MM.1S (cell line): ENCODE data around the gene NUMBL.

ENCODE experiments used
- DNase-seq: peaks from one replicate; pipeline ENCODE4 v3.0.0-alpha.2; 2015
- H2AFZ ChIP-seq: fragments of 300-600 bp; sonication (generic); 2 replicates; pipeline ENCODE4 v1.6.0; 2016; ENCODE audit warnings: antibody characterized with exemption, low read length
- H3F3A ChIP-seq: fragments of 300-600 bp; sonication (generic); 2 replicates; pipeline ENCODE4 v1.6.1; 2016; ENCODE audit warnings: mild to moderate bottlenecking, antibody characterized with exemption, low read length, moderate library complexity, mixed read lengths; ENCODE audit not compliant: insufficient read depth
- H3K27ac ChIP-seq: fragments of 300-600 bp; sonication (generic); 2 replicates; pipeline ENCODE4 v1.5.1; 2016; ENCODE audit warnings: mild to moderate bottlenecking, low read length
- H3K27me3 ChIP-seq: fragments of 300-600 bp; sonication (generic); replicated peaks from 2 replicates; pipeline ENCODE4 v1.6.0; 2016; ENCODE audit warnings: low read length; ENCODE audit not compliant: insufficient read depth
- H3K36me3 ChIP-seq: fragments of 300-600 bp; sonication (generic); replicated peaks from 2 replicates; pipeline ENCODE4 v1.6.1; 2016; ENCODE audit warnings: mild to moderate bottlenecking, low read length, mixed read lengths; ENCODE audit not compliant: insufficient read depth
- H3K4me1 ChIP-seq: fragments of 300-600 bp; sonication (generic); 2 replicates; pipeline ENCODE4 v1.6.1; 2016; ENCODE audit warnings: low read length, mixed read lengths
- H3K4me2 ChIP-seq: fragments of 300-600 bp; sonication (generic); 2 replicates; pipeline ENCODE4 v1.6.0; 2016; ENCODE audit warnings: low read depth, low read length
- H3K4me3 ChIP-seq: fragments of 300-600 bp; sonication (generic); 2 replicates; pipeline ENCODE4 v1.5.1; 2016; ENCODE audit warnings: low read length, mixed read lengths
- H3K79me2 ChIP-seq: fragments of 300-600 bp; sonication (generic); 2 replicates; pipeline ENCODE4 v1.6.1; 2016; ENCODE audit warnings: mixed run types, low read length, mixed read lengths
- H3K9ac ChIP-seq: fragments of 300-600 bp; sonication (generic); 2 replicates; pipeline ENCODE4 v1.6.1; 2016; ENCODE audit warnings: low read length, mixed read lengths
- H3K9me2 ChIP-seq: fragments of 300-600 bp; sonication (generic); replicated peaks from 2 replicates; pipeline ENCODE4 v1.6.1; 2016; ENCODE audit warnings: mild to moderate bottlenecking, low read length, mixed read lengths; ENCODE audit not compliant: insufficient read depth
- H3K9me3 ChIP-seq: fragments of 300-600 bp; sonication (generic); replicated peaks from 2 replicates; pipeline ENCODE4 v1.6.1; 2016; ENCODE audit warnings: mild to moderate bottlenecking, low read length, mixed read lengths; ENCODE audit not compliant: insufficient read depth
- H4K20me1 ChIP-seq: fragments of 300-600 bp; sonication (generic); 2 replicates; pipeline ENCODE4 v1.6.1; 2016; ENCODE audit warnings: mild to moderate bottlenecking, low read length, moderate library complexity, mixed read lengths; ENCODE audit not compliant: insufficient read depth
- CTCF ChIP-seq: fragments of 300-600 bp; sonication (generic); IDR thresholded peaks from 2 replicates; pipeline ENCODE4 v1.5.1; 2016; ENCODE audit warnings: antibody characterized with exemption, low read length, mixed read lengths
- EZH2 ChIP-seq: fragments of 300-600 bp; sonication (generic); optimal IDR thresholded peaks from 2 replicates; pipeline ENCODE3; 2017; ENCODE audit warnings: low read depth, mild to moderate bottlenecking, antibody characterized with exemption, low read length, mixed read lengths
- EZH2phosphoT487 ChIP-seq: fragments of 300-600 bp; sonication (generic); IDR thresholded peaks from 2 replicates; pipeline ENCODE4 v1.6.1; 2018; ENCODE audit warnings: antibody characterized with exemption, low read length

The NUMBL gene

GRCh38 chr19:40667602-40668001, 22.8 kb downstream of the NUMBL start:
- no peak for DNase-seq
- Histone ChIP-seq H3K4me2 (no peak overlapping the region), H3K4me3 (no peak overlapping the region), H3F3A (no peaks in the 10 kb centered on the region), H4K20me1 (no peaks in the 10 kb centered on the region), H3K9ac (no peak overlapping the region), H2AFZ (no peak overlapping the region), H3K9me3 (no peaks in the 10 kb centered on the region), H3K27ac (no peak overlapping the region), H3K4me1 (no peaks in the 10 kb centered on the region), H3K9me2 (no peaks in the 10 kb centered on the region), H3K36me3 (no peaks in the 10 kb centered on the region), H3K79me2 (no peaks in the 10 kb centered on the region), H3K27me3 (peaks cover 5% of the 10 kb centered on the region; the same call in 1 of the 2 replicates)
- TF ChIP-seq CTCF (no peak), EZH2 (no peak), EZH2phosphoT487 (no peak)

DNA sequence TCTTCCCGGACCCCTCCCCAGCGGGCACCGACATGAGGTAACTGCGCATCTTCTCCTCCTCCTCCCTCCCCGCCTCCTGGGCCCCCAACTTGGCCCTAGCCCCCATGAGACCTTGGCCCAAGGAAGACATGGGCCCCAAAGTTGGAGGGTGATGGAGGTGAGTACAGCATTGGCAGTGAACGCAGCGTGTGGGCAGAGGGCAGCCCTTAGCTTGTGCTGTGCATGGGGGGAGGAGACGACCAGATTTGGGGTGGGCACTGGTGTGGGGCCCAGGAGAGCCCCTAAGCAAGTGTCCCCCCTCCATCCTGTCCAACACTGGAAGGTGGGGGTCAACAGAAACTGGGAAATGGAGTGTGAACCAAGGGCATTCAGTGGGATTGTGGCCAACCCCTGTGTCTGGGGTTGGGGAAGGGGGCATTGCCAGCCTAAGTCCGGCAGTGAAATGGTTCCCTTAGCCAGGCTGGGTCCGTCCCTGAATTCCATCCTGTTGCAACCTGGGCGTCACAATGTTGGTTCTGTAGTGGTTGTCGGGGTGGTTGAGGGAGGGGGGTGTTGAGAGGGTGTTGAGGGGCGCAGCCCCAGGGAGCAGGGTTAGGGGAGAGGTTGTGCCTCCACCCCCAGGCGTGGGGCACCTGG, 23.5 kb downstream of the NUMBL start:
- no peaks in the 10 kb centered on the region for H3K4me1 ChIP-seq
- H3K9me3 ChIP-seq, result no peaks in the 10 kb centered on the region
- H2AFZ ChIP-seq, result no peak overlapping the region
- no peaks in the 10 kb centered on the region for H4K20me1 ChIP-seq
- no peak overlapping the region for H3K4me2 ChIP-seq
- H3K79me2 ChIP-seq, result no peaks in the 10 kb centered on the region
- H3K9ac ChIP-seq, result no peak overlapping the region
- no peak for TF ChIP-seq EZH2
- TF ChIP-seq CTCF, result no peak
- no peak for TF ChIP-seq EZH2phosphoT487
- H3K36me3 ChIP-seq, result no peaks in the 10 kb centered on the region
- H3K9me2 ChIP-seq, result no peaks in the 10 kb centered on the region
- no peaks in the 10 kb centered on the region for H3F3A ChIP-seq
- H3K27ac ChIP-seq, result no peak overlapping the region
- no peak for DNase-seq
- H3K4me3 ChIP-seq, result no peak overlapping the region
- H3K27me3 ChIP-seq, result peaks cover 5% of the 10 kb centered on the region; the same call in 1 of the 2 replicates

DNA sequence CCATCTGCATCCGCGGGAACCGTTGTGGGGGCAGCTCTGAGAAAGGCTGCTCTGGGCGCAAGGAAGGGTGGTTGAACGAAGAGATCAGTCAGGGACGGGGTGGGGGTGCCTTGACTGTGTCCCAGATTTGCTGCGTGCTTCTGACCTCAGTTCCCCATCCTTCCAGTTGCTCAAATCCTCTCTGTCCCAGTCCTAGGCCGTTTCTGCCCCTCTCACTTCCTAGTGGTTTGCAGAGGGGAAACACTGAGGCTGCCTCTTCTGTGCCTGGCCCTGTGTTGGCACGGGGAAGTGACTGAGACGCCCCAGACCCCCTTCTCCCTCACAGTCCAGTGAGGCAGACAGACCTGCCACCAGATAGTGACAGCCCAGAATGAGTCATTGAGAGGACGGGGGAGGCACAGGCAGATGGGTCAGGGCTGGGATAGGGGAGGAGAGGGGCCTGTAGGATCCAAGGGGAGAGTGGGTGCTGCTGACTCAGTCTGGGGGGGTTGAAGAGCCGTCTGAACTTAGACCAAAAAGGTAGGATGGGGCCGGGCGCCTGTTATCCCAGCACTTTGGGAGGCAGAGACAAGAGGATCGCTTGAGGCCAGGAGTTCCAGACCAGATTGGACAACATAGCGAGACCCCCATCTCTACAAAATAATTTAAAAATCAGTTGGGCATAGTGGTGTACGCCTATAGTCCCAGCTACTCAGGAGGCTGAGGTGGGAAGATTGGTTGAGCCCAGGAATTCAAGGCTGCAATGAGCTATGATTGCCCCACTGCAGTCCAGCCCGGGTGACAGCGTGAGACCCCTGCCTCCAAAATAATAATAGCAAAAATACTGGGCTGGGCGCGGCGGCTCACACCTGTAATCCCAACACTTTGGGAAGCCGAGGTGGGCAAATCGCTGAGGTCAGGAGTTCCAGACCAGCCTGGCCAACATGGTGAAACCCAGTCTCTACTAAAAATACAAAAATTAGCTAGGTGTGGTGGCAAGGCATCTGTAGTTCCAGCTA, 26.5 kb downstream of the NUMBL start:
- no peak for DNase-seq
- no peak overlapping the region for H3K9ac ChIP-seq
- H3K27ac ChIP-seq, result no peak overlapping the region

More for the DNA sequence above, 26.5 kb downstream of the NUMBL start:
- Histone ChIP-seq H4K20me1 (no peaks in the 10 kb centered on the region), H3K36me3 (no peaks in the 10 kb centered on the region), H3K4me2 (peak overlapping the region; percentile 93; the same call in 1 of the 2 replicates), H3K79me2 (no peaks in the 10 kb centered on the region), H3K4me3 (peak overlapping the region; percentile 71), H3K4me1 (no peaks in the 10 kb centered on the region), H3F3A (no peaks in the 10 kb centered on the region), H3K9me3 (no peaks in the 10 kb centered on the region), H3K9me2 (no peaks in the 10 kb centered on the region), H2AFZ (peak overlapping the region; percentile 88), H3K27me3 (peaks cover 11% of the 10 kb centered on the region)
- no peak for TF ChIP-seq EZH2
- TF ChIP-seq CTCF, result no peak
- TF ChIP-seq EZH2phosphoT487, result no peak
